ENCODE measurements around the gene KRT71.

Gene KRT71

GRCh38 chr12:52539083-52539820, 13.7 kb downstream of the KRT71 start:
- H3K27ac ChIP-seq (ENCODE audit: low read depth, low read length) = no peak overlapping the region

DNA sequence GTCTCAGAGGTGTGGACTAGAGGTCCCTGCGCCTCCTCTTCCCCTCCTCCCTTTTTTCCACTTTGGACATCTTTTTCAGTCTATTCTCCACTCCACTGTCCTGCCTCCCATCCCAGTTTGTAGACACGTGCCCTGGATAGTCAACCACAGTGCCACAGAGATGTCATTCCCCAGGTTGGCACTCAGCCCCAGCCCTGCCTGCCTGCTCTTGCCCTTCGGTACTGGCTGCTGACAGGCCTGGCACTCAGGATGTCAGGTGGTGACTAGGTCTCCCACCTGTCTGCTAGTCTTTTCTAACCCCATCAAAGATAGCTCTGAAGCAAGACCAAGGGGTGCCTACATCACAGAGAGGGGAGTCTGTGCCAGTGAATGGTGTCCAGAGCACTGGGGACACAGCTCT, 15.8 kb downstream of the KRT71 start:
- Histone ChIP-seq H3K27me3 (ENCODE audit: control insufficient read depth, insufficient read depth, low read length) (no peaks in the 10 kb centered on the region), H3K36me3 (ENCODE audit: control insufficient read depth, insufficient read depth, low read length) (no peaks in the 10 kb centered on the region), H3K9ac (ENCODE audit: low read length) (no peak overlapping the region)

More at GRCh38 chr12:52539083-52539820, 13.7 kb downstream of the KRT71 start:
- H3K27me3 ChIP-seq (ENCODE audit: control insufficient read depth, insufficient read depth, low read length) = no peaks in the 10 kb centered on the region
- H3K9me3 ChIP-seq (ENCODE audit: control insufficient read depth, insufficient read depth, low read depth, low read length) = no peaks in the 10 kb centered on the region
- no peaks in the 10 kb centered on the region for H3K36me3 ChIP-seq (ENCODE audit: control insufficient read depth, insufficient read depth, low read length)
- H3K4me3 ChIP-seq (ENCODE audit: low read depth, low read length) = no peak overlapping the region
- H3K9ac ChIP-seq (ENCODE audit: low read length) = no peak overlapping the region
- no peaks in the 10 kb centered on the region; the same call in 1 of the 2 replicates for H3K4me1 ChIP-seq (ENCODE audit: control insufficient read depth, insufficient read depth, low read length)

GRCh38 chr12:52535574-52535973, 17.4 kb downstream of the KRT71 start:
- Histone ChIP-seq H3K36me3 (ENCODE audit: control insufficient read depth, insufficient read depth, low read length) (no peaks in the 10 kb centered on the region), H3K9ac (ENCODE audit: low read length) (no peak overlapping the region), H3K4me1 (ENCODE audit: control insufficient read depth, insufficient read depth, low read length) (no peaks in the 10 kb centered on the region; the same call in 1 of the 2 replicates), H3K27me3 (ENCODE audit: control insufficient read depth, insufficient read depth, low read length) (no peaks in the 10 kb centered on the region), H3K9me3 (ENCODE audit: control insufficient read depth, insufficient read depth, low read depth, low read length) (no peaks in the 10 kb centered on the region), H3K4me3 (ENCODE audit: low read depth, low read length) (no peak overlapping the region), H3K27ac (ENCODE audit: low read depth, low read length) (no peak overlapping the region)

More for the DNA sequence above, 15.8 kb downstream of the KRT71 start:
- Histone ChIP-seq H3K27ac (ENCODE audit: low read depth, low read length) (no peak overlapping the region), H3K9me3 (ENCODE audit: control insufficient read depth, insufficient read depth, low read depth, low read length) (no peaks in the 10 kb centered on the region), H3K4me1 (ENCODE audit: control insufficient read depth, insufficient read depth, low read length) (no peaks in the 10 kb centered on the region; the same call in 1 of the 2 replicates), H3K4me3 (ENCODE audit: low read depth, low read length) (no peak overlapping the region)

DNA sequence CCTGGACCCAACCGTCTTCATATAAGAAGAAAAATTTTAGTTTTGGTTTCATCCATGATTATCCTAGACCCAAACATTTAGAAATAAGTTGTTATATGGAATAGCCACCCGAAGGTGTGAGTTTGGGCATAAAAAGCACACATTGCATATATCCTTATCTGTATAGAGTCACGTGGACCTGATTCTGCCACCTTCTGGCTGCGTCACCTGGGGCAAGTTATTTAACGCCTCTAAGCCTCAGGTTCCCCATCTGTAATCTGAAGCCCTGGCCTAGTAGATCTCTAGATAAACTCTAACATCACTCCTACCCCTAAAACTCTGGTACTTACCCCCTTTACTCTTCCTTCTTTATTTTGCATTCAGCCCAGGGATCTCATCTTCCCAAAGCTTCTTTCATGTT, 18.5 kb downstream of the KRT71 start:
- no peaks in the 10 kb centered on the region for H3K36me3 ChIP-seq (ENCODE audit: control insufficient read depth, insufficient read depth, low read length)
- H3K9ac ChIP-seq (ENCODE audit: low read length) = no peak overlapping the region
- no peaks in the 10 kb centered on the region for H3K27me3 ChIP-seq (ENCODE audit: control insufficient read depth, insufficient read depth, low read length)
- no peak overlapping the region for H3K27ac ChIP-seq (ENCODE audit: low read depth, low read length)
- no peaks in the 10 kb centered on the region for H3K9me3 ChIP-seq (ENCODE audit: control insufficient read depth, insufficient read depth, low read depth, low read length)
- no peak overlapping the region for H3K4me3 ChIP-seq (ENCODE audit: low read depth, low read length)
- no peaks in the 10 kb centered on the region; the same call in 1 of the 2 replicates for H3K4me1 ChIP-seq (ENCODE audit: control insufficient read depth, insufficient read depth, low read length)

DNA sequence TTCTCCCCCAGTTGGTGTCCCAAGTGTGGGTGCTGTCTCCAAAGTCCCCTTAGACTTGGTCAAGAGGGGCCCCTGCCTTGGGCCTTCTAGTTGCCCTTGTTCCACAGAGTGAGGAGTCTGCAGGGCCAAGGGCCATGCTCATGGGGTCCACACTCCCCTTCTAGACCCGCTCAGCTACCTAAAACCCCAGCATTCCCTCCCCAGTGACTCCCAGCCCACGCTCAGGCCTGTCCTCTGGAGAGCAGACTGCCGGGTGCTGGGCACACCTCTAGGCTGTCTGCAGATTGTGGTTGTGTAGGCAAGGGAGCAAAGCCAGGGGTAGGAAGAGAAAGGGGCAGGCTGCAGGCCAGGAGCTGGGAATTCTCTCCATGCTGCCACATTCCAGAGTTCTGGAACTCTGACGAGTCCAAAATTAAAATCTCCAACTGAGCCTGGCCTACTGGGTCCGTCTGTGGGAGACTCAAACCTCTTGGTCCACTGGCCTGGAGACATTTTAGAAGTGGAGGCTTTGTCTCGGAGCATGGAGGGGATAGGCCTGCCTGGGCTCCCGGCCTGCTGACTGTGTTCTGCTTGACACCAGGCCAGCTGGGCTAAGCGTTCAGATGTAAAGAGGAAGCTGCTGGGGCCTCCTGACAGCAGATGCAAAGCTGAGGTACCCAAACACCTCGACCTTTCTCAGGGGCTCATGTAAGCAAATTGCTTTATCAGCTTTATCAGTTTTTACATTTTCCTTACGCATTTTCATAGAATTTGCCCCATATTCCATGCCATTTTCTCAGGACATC, 19.1 kb downstream of the KRT71 start:
- Histone ChIP-seq H3K9ac (ENCODE audit: low read length) (no peak overlapping the region), H3K36me3 (ENCODE audit: control insufficient read depth, insufficient read depth, low read length) (no peaks in the 10 kb centered on the region), H3K27me3 (ENCODE audit: control insufficient read depth, insufficient read depth, low read length) (no peaks in the 10 kb centered on the region), H3K4me3 (ENCODE audit: low read depth, low read length) (no peak overlapping the region), H3K9me3 (ENCODE audit: control insufficient read depth, insufficient read depth, low read depth, low read length) (no peaks in the 10 kb centered on the region), H3K27ac (ENCODE audit: low read depth, low read length) (no peak overlapping the region), H3K4me1 (ENCODE audit: control insufficient read depth, insufficient read depth, low read length) (no peaks in the 10 kb centered on the region; the same call in 1 of the 2 replicates)

DNA sequence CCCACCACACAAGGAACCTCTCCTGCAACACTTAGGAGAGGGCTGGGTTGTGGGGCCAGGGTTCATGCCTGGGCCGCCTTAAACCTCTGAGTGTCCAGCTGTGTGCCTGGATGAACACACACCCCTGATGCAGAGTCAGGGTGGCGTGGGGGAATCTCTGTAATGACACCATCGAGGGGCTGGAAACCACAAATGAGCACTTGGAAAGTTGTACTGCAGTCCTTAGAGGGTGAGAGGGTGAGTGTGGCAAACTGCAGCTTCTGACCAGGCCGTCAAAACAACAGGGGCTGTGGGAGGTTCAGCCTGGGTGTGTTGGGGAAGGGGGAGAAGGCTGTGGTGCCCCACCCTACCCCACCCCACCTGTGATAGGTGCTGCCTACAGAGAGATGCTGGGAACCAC, 20.3 kb downstream of the KRT71 start:
- Histone ChIP-seq H3K4me3 (ENCODE audit: low read depth, low read length) (no peak overlapping the region), H3K36me3 (ENCODE audit: control insufficient read depth, insufficient read depth, low read length) (no peaks in the 10 kb centered on the region), H3K9me3 (ENCODE audit: control insufficient read depth, insufficient read depth, low read depth, low read length) (no peaks in the 10 kb centered on the region), H3K9ac (ENCODE audit: low read length) (no peak overlapping the region), H3K4me1 (ENCODE audit: control insufficient read depth, insufficient read depth, low read length) (no peaks in the 10 kb centered on the region), H3K27me3 (ENCODE audit: control insufficient read depth, insufficient read depth, low read length) (no peaks in the 10 kb centered on the region), H3K27ac (ENCODE audit: low read depth, low read length) (no peak overlapping the region)

- no peak overlapping the region for H3K9ac ChIP-seq (ENCODE audit: low read length)
- no peak overlapping the region for H3K4me3 ChIP-seq (ENCODE audit: low read depth, low read length)
- no peaks in the 10 kb centered on the region for H3K36me3 ChIP-seq (ENCODE audit: control insufficient read depth, insufficient read depth, low read length)
- H3K4me1 ChIP-seq (ENCODE audit: control insufficient read depth, insufficient read depth, low read length) = no peaks in the 10 kb centered on the region
- H3K27ac ChIP-seq (ENCODE audit: low read depth, low read length) = no peak overlapping the region
- H3K27me3 ChIP-seq (ENCODE audit: control insufficient read depth, insufficient read depth, low read length) = no peaks in the 10 kb centered on the region
- no peaks in the 10 kb centered on the region for H3K9me3 ChIP-seq (ENCODE audit: control insufficient read depth, insufficient read depth, low read depth, low read length)
Measured at GRCh38 chr12:52531566-52532300, 21.2 kb downstream of the KRT71 start.

- H3K9ac ChIP-seq (ENCODE audit: low read length) = no peak overlapping the region
- no peak overlapping the region for H3K27ac ChIP-seq (ENCODE audit: low read depth, low read length)
- H3K27me3 ChIP-seq (ENCODE audit: control insufficient read depth, insufficient read depth, low read length) = no peaks in the 10 kb centered on the region
- no peaks in the 10 kb centered on the region for H3K9me3 ChIP-seq (ENCODE audit: control insufficient read depth, insufficient read depth, low read depth, low read length)
- no peak overlapping the region for H3K4me3 ChIP-seq (ENCODE audit: low read depth, low read length)
- H3K36me3 ChIP-seq (ENCODE audit: control insufficient read depth, insufficient read depth, low read length) = no peaks in the 10 kb centered on the region
- H3K4me1 ChIP-seq (ENCODE audit: control insufficient read depth, insufficient read depth, low read length) = no peaks in the 10 kb centered on the region
Measured at GRCh38 chr12:52530905-52531304, 22.0 kb downstream of the KRT71 start.

DNA sequence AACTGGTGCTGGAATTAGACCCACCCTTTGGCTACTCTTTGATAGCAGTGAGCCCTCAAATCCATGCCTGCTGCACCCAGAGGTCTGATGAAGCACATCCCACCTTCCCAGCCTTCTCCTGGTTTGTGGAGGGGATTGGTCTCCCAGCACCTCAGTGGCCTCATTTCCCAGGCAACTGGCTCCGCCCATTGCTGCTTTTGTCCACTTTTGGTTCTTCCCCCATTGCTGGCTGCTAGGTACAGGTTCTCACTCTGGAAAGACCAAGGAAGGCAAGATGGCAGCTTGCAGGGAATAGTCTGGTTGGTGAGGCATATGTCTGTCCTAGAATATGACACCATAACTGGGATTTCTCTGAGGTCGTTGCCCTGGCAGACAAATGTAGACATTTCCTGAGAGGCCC, 22.6 kb downstream of the KRT71 start:
- no peak overlapping the region for H3K27ac ChIP-seq (ENCODE audit: low read depth, low read length)
- no peak overlapping the region for H3K9ac ChIP-seq (ENCODE audit: low read length)
- H3K27me3 ChIP-seq (ENCODE audit: control insufficient read depth, insufficient read depth, low read length) = no peaks in the 10 kb centered on the region
- H3K4me3 ChIP-seq (ENCODE audit: low read depth, low read length) = no peak overlapping the region
- H3K36me3 ChIP-seq (ENCODE audit: control insufficient read depth, insufficient read depth, low read length) = no peaks in the 10 kb centered on the region
- no peaks in the 10 kb centered on the region for H3K4me1 ChIP-seq (ENCODE audit: control insufficient read depth, insufficient read depth, low read length)
- no peaks in the 10 kb centered on the region for H3K9me3 ChIP-seq (ENCODE audit: control insufficient read depth, insufficient read depth, low read depth, low read length)

- no peaks in the 10 kb centered on the region for H3K27me3 ChIP-seq (ENCODE audit: control insufficient read depth, insufficient read depth, low read length)
- H3K36me3 ChIP-seq (ENCODE audit: control insufficient read depth, insufficient read depth, low read length) = no peaks in the 10 kb centered on the region
- H3K27ac ChIP-seq (ENCODE audit: low read depth, low read length) = no peak overlapping the region
Measured at GRCh38 chr12:52529846-52530245, 23.1 kb downstream of the KRT71 start.

DNA sequence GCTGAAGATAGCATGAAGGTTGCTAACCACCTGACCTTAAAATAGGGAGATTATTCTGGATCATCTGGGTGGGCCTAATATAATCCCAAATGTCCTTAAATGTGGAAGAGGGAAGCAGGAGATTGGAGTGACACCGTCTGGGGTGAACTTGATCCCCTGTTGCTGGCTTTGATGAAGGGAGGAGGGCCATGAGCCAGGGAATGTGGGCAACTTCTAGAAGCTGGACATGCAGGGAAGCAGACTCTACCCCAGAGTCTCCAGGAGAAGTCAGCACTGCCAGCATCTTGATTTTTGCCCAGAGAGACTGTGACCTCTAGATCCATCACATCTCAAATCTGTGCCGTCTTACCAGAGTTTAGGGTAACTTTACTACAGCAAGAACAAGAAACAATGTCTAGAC, 23.5 kb downstream of the KRT71 start:
- Histone ChIP-seq H3K4me3 (ENCODE audit: low read depth, low read length) (no peak overlapping the region), H3K27me3 (ENCODE audit: control insufficient read depth, insufficient read depth, low read length) (no peaks in the 10 kb centered on the region), H3K27ac (ENCODE audit: low read depth, low read length) (no peak overlapping the region), H3K9ac (ENCODE audit: low read length) (no peak overlapping the region), H3K9me3 (ENCODE audit: control insufficient read depth, insufficient read depth, low read depth, low read length) (no peaks in the 10 kb centered on the region), H3K4me1 (ENCODE audit: control insufficient read depth, insufficient read depth, low read length) (no peaks in the 10 kb centered on the region), H3K36me3 (ENCODE audit: control insufficient read depth, insufficient read depth, low read length) (no peaks in the 10 kb centered on the region)

More at GRCh38 chr12:52529846-52530245, 23.1 kb downstream of the KRT71 start:
- Histone ChIP-seq H3K4me1 (ENCODE audit: control insufficient read depth, insufficient read depth, low read length) (no peaks in the 10 kb centered on the region), H3K4me3 (ENCODE audit: low read depth, low read length) (no peak overlapping the region), H3K9ac (ENCODE audit: low read length) (no peak overlapping the region), H3K9me3 (ENCODE audit: control insufficient read depth, insufficient read depth, low read depth, low read length) (no peaks in the 10 kb centered on the region)
